NCI-H748 treated with DMSO at 0.1 percent for 48 hours (cell line): ENCODE data around the gene TNFRSF11A.
A peak's percentile ranks its signal among the peaks of the same experiment; 100 is the strongest.

Experiments used
- DNase-seq: peaks from one replicate; lab custom pipeline; 2025; lab: John Stamatoyannopoulos, UW

TNFRSF11A gene

DNA sequence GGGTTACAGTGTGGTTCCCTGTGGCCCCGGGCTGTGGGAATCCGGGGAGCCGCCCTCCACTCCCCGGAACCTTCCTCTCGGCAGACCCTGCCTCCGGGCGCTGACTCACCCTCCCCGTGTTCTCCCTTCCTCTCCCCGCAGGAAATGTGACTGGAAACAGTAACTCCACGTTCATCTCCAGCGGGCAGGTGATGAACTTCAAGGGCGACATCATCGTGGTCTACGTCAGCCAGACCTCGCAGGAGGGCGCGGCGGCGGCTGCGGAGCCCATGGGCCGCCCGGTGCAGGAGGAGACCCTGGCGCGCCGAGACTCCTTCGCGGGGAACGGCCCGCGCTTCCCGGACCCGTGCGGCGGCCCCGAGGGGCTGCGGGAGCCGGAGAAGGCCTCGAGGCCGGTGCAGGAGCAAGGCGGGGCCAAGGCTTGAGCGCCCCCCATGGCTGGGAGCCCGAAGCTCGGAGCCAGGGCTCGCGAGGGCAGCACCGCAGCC lies 59.5 kb downstream of the TNFRSF11A start:
- no peak for DNase-seq

- no peak for DNase-seq
These were observed 61.0 kb downstream of the TNFRSF11A start for GRCh38 chr18:62386091-62386490.

DNA sequence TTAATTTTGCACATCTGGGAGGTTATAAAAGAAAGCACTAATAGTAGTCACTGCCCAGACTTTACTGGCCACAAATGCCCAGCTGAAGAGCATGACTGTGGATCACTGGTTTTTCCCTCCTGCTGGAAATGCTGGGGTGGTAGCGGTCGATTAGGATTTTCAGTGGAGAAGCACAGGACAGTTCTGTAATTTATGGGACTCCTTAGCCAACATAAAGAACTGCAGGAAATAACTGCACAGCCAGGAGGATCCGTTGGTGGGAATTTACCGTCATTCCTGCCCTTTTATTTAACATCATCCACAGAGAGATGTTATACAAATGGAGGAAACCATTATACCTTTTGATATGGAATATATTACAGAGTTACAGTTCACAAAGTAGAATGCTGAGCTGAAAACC lies 61.5 kb downstream of the TNFRSF11A start:
- no peak for DNase-seq

DNA sequence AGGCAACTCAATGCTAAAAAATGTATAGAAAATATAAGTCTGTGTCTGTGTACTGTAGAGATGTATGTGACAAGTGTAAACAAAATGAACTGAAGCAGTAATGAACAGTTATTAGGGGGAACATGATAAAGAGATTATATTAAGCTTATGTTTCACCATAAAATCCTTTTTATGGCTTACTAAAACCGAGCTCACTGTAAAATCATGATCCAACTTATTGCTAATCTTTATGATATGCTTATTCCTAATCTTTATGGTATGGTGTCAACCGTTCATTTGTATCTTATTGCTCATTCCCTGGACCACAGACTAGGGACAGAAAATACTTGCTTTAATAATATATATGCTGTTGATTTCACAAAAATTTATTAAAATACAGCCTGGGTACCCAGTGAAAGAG lies 62.1 kb downstream of the TNFRSF11A start:
- DNase-seq, result no peak

DNA sequence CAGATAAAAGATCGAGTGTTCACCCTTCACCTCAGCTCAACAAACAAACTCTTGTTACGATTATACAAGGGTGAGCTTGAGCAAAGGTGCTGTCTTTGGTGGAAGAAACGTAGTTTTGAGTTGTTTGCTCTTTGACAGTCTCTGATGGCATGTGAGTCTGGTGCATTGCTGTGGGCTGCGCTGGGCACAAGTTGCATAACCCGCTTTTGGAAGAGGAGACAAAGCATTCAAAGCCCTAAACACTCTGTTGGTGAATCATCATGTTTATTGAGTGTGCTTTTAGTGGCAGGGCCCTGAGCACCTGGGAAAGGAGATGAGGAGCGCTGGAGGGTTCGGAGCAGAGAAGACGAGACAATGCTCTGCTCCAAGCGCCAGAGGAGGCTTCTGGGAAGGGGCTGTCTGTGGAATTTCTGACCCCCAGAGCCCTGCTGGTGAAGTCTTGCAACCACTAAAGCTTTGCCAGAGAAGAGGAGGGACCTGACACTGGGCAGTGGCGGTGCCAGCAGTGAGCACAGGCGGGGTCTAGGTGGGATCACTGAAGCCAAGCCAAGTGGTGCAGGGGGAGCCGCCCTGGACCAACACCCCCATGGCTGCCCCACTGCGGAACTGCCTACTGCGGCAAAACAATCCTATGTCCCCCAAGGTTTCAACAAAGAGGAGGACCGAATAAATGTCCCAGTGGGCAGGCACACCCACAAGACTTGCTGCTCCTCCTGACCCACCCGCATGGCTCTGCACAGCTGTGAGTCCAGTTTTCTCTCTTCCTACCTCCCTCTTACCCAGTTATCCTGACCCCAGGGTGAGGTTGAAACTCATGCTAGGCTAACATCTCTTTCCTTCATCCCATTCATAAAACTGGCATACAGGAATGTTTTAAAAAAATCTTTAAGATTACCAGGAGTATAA lies 64.0 kb downstream of the TNFRSF11A start:
- no peak for DNase-seq

GRCh38 chr18:62389761-62390481 lies 64.8 kb downstream of the TNFRSF11A start:
- DNase-seq, result no peak

- DNase-seq, result no peak
These were observed 69.1 kb downstream of the TNFRSF11A start for GRCh38 chr18:62394006-62394763.

DNA sequence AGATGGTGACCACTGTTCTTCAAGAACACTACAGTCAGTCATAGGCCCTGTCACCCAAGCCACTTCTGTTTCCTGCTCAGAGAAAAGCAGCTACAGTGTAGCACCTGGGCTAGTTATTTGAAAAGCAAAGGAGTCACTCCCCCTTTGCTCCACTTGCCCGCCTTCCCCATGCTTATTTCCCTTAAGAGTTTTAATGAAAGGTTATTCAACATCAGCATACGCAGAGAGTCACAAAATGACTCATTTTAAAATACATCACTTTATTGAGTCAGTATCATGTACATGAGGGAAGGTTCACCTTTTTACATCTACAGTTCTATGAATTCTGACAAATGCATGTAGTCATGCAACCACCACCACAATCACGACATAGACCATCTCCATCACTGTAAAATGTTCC lies 71.3 kb downstream of the TNFRSF11A start:
- no peak for DNase-seq

GRCh38 chr18:62396967-62397366 lies 71.9 kb downstream of the TNFRSF11A start:
- DNase-seq, result no peak

- no peak for DNase-seq
These were observed 73.2 kb downstream of the TNFRSF11A start for GRCh38 chr18:62398291-62398690.

DNA sequence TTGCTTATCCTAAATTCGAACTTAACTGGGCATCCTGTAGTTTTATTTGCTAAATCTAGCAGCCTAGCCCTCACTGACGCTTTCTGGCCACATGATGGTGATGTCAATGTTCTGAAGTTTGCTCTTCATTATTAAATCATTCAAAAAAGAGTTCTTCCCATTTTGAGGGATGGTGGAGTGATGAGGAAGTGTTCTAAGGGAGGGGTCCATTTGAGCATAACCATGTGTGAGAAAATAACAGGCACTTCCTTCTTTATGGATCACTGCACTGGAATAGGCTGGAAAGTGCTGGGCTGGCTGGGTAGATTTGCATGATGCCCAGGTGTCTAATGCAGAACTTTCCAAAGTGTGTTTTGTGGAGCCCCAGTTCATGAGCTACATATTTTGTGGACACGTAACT lies 74.2 kb downstream of the TNFRSF11A start:
- no peak for DNase-seq

DNA sequence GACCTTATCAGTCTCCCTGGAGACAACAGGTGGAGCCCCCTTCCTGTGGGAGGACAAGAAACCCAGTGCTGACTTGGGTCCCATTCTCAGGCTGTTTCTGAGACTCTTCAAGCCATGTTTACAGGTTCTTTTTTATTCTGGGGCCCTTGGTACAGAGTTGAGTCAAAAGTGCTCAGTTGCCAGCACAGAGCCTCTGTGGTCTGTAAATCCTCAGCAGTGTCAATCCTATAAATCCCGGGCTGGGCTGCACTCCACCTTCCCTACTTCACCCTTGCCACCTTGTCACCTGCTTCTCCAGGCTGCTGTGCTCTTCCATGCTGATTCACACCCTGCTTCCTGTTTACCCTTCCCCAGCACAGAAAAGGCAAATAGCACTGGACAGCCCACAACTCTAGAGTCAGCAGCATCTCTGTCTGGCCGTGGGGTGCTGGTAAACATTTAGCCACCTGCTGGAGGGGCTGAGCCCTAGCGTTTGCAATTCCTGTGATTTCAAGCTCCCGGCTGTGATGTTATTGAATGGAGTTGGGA lies 74.7 kb downstream of the TNFRSF11A start:
- DNase-seq, result peak; percentile 86

DNA sequence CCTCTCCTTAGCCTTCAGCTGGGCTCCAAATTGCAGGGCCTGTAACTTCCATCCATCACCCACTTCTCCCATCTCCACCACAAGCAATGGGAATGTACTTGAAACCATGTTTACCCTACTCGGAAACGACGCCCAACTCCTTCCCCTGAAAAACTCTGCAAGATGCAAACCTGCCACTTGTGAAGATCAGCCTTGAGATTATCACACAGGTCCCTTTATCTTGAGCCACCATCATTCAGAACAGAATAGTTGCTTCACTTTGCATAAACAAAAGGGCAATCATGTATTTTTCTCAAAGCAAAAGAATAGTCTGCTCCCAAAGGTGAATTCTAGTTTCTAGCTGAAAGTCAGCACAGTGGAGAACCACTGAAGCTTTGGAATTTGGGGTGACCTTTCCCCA lies 75.8 kb downstream of the TNFRSF11A start:
- no peak for DNase-seq

DNA sequence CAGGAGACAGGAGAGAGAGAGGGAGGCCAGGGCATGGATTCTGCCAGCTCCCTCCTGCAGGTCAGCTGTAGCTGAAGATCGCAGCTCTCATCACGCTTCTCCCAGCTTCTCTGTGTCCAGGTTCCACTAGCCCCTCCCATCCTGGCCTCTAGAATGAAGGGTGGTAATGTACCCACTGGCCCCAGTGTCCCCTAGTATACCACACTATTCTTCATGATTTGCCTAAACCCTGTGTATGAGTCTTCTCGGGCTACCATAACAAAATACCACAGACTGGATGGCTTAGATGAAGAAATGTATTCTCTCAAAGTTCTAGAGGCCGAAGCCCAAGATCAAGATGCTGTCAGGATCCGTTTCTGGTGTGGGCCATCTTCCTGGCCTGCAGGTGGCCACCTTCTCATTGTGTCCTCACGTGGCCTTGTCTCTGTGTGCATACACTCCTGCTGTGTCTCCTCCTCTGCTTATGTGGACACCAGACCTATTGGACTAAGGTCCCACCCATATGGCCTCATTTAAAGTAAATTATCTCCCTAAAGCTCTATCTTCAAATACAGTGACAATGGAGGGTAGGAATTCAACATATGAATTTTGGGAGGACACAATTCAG lies 77.3 kb downstream of the TNFRSF11A start:
- DNase-seq, result no peak

DNA sequence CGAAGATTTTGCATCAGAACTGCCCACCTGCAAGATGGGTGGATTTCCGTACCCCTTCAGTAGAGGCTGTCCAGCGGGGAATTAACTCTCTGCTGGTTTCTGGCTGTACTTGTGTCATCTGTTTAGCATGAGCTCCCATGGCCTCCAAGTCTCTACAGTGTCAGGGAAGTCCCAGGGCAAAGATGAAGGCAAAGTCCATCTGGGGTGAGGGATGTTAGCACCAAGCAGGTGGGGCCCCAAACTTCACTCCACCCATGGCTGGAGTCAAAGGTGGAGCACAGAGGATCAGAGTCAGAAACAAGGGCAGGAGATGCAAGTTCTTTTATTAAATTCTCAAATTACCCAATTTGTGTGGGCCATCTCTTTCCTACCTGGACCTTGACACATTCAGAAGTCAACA lies 78.0 kb downstream of the TNFRSF11A start:
- no peak for DNase-seq

GRCh38 chr18:62404881-62405280 lies 79.8 kb downstream of the TNFRSF11A start:
- DNase-seq, result no peak

DNA sequence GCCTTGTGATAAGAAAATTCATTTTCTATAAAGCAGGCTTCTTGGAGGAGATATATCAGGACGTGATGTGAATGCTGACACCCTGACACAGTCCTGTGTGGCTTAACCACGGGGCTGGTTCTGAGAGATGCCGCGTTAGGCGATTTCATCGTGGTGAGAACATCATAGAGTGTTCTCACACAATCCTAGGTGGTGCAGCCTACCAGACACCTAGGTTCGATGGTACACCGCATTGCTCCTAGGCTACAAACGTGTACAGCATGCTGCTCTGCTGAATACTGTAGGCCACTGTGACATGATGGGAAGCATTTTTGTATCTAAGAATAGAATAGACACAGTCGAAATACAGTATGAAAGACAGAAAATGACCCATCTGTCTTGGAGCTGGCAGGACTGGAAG lies 82.5 kb downstream of the TNFRSF11A start:
- DNase-seq, result no peak

DNA sequence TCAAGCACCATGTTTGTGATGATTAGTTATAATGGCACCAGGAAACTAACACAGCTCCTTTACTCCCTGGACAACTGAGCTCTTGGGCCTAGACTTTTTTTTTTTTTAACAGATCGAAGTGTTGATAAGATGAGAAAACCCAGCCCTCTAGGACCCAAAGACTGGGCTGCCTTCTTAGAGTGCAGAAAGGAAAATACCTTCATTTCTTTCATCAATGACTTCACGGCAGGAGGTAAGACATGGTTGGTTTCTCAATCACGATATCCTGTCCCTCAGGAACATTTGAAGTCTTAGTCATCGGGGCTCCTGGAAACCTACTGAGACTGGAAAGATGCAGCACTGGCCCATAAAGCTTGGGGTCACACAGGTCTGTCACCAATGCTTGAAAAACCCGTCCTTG lies 84.7 kb downstream of the TNFRSF11A start:
- no peak for DNase-seq

- DNase-seq, result no peak
These were observed 87.3 kb downstream of the TNFRSF11A start for GRCh38 chr18:62412231-62412979.

DNA sequence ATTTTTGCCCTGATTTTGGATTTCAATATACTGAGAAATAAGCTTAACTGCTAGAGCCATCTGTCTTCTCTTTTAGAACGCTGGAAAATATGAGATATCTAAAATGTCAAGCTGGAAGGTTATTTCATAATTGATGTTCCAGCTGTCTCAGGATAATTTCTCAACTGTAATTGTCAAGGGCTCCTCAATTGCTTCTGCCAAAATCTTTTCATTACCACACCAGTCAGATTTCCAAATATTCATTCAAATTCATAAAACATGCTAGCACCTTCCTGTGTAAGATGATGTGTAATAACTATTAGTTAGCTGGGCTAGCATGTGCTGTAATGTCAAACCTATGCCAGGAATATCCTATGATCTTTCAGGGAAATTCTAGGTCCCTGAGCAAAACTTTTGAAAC lies 88.1 kb downstream of the TNFRSF11A start:
- no peak for DNase-seq

- DNase-seq, result no peak
These were observed 93.1 kb downstream of the TNFRSF11A start for GRCh38 chr18:62418258-62418657.
